K562 (cell line): Measurements from ENCODE around the gene WDR62. TPM values are rescaled to one million over a fixed set of nuclear protein-coding genes. Genes with fewer than 3 reads are reported as not detected.

Experiments used
- HMG20B ChIP-seq: fragments of 250-450 bp; sonication (Bioruptor Pico); IDR thresholded peaks from 2 replicates; pipeline ENCODE4 v1.5.0; 2021; ENCODE audit warnings: mild to moderate bottlenecking
- NR3C1 ChIP-seq: sonication (generic); formaldehyde crosslinking; IDR thresholded peaks from 2 replicates; pipeline ENCODE4 v1.8.1; 2022; ENCODE audit warnings: missing genetic modification reagents
- ZKSCAN3 ChIP-seq: fragments of 250-450 bp; sonication (Bioruptor Pico); IDR thresholded peaks from 2 replicates; pipeline ENCODE4 v1.4.0; 2020
- ZNF57 ChIP-seq: fragments of 450-650 bp; formaldehyde crosslinking; IDR thresholded peaks from 2 replicates; pipeline ENCODE4 v1.4.0; 2020; ENCODE audit warnings: mild to moderate bottlenecking, moderate library complexity
- ZNF695 ChIP-seq: fragments of 450-650 bp; formaldehyde crosslinking; IDR thresholded peaks from 2 replicates; pipeline ENCODE4 v1.4.0; 2020; ENCODE audit warnings: mild to moderate bottlenecking, moderate library complexity
- polyA plus RNA-seq, 8 experiments: library from polyadenylated mRNA; depleted of rRNA in 4 of 8; stranded (reverse) in 5 of 8; unstranded in 3 of 8; fragments of >200 nt; fragmentation: Nextera tagmentation in 2 of 8; fragmentation: Illumina TruSeq in 1 of 8; extraction: Ambion mirVana in 2 of 8; extraction: Trizol in 1 of 8; gene quantifications; 2 replicates each; pipeline versions ENCODE4 v1.2.1 to v1.2.3, GENCODE V29; 2011 to 2014; ENCODE audit warnings: inconsistent platforms in 1 of 8, missing spikeins in 1 of 8
- total RNA-seq, 7 experiments: library from RNA; depleted of rRNA in 6 of 7; stranded (reverse); fragments of >200 nt in 6 of 7; fragmentation: Illumina TruSeq in 2 of 7; extraction: Trizol in 2 of 7; gene quantifications; 2 replicates each; pipeline versions ENCODE4 v1.2.1 to v1.2.3, GENCODE V29; 2011 to 2021; ENCODE audit warnings: low replicate concordance in 1 of 7
- TF ChIP-seq, protein P1 (sequence below): fragments of 200-600 bp; sonication (generic); IDR thresholded peaks from one replicate; pipeline ENCODE4 v1.6.1; 2012; ENCODE audit warnings: mild to moderate bottlenecking, low read depth, low read length, inconsistent platforms
- TF ChIP-seq, protein P2 (sequence below): fragments of 450-650 bp; IDR thresholded peaks from 2 replicates; pipeline ENCODE4 v1.6.1; 2017; ENCODE audit warnings: mild to moderate bottlenecking, moderate library complexity

The WDR62 gene
- total and polyA plus RNA-seq, 9 of the 15 experiments (the other 6 are each of a cell fraction or from before 2014, with no cell fraction given), result 0.35 to 32.8 (median 14.4) TPM

DNA sequence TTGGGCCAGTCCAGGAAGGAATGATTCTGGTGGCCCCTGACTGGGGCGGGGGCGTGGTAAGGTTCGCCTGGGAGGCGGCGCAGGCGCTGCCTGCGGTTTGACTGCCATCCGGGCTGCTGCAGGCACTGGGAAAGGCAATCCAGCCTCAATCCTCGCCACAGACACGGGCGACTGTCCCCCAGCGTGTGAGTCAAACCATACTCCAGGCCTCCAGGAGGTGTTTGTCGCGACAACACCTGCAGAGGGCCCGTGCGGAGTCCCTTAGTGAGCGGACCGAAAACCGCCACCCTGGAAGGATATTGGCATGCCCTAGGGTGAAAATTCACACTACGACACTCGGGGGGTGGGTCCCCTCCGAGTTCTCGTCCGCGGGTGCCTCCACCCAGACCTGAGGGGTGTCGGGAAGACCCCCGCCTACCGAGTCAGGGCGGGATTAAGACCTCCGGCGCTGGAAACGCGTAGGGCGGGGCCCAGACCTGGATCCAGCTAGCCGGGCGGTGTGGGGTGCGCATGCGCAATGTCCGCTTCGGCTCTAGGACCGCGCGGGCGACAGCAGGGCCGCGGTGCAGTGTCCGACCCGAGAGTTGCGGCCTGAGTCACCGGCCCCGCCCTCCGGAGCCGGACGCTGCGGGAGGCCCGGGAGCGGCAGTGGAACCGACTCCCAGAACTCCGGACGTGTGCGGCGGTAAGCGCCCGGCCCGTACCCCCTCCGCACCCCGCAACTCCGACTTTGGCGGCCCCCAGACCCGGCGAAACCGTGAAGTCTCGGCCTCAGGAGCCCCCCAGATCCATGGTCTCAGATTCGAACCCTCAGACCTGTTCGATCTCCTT lies 85.0 kb downstream of the WDR62 start, which contains the start of gene CAPNS1 (continued):
- TF ChIP-seq, protein P1, sequence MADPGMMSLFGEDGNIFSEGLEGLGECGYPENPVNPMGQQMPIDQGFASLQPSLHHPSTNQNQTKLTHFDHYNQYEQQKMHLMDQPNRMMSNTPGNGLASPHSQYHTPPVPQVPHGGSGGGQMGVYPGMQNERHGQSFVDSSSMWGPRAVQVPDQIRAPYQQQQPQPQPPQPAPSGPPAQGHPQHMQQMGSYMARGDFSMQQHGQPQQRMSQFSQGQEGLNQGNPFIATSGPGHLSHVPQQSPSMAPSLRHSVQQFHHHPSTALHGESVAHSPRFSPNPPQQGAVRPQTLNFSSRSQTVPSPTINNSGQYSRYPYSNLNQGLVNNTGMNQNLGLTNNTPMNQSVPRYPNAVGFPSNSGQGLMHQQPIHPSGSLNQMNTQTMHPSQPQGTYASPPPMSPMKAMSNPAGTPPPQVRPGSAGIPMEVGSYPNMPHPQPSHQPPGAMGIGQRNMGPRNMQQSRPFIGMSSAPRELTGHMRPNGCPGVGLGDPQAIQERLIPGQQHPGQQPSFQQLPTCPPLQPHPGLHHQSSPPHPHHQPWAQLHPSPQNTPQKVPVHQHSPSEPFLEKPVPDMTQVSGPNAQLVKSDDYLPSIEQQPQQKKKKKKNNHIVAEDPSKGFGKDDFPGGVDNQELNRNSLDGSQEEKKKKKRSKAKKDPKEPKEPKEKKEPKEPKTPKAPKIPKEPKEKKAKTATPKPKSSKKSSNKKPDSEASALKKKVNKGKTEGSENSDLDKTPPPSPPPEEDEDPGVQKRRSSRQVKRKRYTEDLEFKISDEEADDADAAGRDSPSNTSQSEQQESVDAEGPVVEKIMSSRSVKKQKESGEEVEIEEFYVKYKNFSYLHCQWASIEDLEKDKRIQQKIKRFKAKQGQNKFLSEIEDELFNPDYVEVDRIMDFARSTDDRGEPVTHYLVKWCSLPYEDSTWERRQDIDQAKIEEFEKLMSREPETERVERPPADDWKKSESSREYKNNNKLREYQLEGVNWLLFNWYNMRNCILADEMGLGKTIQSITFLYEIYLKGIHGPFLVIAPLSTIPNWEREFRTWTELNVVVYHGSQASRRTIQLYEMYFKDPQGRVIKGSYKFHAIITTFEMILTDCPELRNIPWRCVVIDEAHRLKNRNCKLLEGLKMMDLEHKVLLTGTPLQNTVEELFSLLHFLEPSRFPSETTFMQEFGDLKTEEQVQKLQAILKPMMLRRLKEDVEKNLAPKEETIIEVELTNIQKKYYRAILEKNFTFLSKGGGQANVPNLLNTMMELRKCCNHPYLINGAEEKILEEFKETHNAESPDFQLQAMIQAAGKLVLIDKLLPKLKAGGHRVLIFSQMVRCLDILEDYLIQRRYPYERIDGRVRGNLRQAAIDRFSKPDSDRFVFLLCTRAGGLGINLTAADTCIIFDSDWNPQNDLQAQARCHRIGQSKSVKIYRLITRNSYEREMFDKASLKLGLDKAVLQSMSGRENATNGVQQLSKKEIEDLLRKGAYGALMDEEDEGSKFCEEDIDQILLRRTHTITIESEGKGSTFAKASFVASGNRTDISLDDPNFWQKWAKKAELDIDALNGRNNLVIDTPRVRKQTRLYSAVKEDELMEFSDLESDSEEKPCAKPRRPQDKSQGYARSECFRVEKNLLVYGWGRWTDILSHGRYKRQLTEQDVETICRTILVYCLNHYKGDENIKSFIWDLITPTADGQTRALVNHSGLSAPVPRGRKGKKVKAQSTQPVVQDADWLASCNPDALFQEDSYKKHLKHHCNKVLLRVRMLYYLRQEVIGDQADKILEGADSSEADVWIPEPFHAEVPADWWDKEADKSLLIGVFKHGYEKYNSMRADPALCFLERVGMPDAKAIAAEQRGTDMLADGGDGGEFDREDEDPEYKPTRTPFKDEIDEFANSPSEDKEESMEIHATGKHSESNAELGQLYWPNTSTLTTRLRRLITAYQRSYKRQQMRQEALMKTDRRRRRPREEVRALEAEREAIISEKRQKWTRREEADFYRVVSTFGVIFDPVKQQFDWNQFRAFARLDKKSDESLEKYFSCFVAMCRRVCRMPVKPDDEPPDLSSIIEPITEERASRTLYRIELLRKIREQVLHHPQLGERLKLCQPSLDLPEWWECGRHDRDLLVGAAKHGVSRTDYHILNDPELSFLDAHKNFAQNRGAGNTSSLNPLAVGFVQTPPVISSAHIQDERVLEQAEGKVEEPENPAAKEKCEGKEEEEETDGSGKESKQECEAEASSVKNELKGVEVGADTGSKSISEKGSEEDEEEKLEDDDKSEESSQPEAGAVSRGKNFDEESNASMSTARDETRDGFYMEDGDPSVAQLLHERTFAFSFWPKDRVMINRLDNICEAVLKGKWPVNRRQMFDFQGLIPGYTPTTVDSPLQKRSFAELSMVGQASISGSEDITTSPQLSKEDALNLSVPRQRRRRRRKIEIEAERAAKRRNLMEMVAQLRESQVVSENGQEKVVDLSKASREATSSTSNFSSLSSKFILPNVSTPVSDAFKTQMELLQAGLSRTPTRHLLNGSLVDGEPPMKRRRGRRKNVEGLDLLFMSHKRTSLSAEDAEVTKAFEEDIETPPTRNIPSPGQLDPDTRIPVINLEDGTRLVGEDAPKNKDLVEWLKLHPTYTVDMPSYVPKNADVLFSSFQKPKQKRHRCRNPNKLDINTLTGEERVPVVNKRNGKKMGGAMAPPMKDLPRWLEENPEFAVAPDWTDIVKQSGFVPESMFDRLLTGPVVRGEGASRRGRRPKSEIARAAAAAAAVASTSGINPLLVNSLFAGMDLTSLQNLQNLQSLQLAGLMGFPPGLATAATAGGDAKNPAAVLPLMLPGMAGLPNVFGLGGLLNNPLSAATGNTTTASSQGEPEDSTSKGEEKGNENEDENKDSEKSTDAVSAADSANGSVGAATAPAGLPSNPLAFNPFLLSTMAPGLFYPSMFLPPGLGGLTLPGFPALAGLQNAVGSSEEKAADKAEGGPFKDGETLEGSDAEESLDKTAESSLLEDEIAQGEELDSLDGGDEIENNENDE, result no peak
- TF ChIP-seq HMG20B (CRISPR knock-in tag), result no peak
- no peak for TF ChIP-seq ZKSCAN3
- no peak for TF ChIP-seq NR3C1 (CRISPR knock-in tag)
- 0 out of 2 replicates have a peak, but pooled peaks have one; percentile 8 for TF ChIP-seq ZNF695 (CRISPR knock-in tag)
- TF ChIP-seq, protein P2, sequence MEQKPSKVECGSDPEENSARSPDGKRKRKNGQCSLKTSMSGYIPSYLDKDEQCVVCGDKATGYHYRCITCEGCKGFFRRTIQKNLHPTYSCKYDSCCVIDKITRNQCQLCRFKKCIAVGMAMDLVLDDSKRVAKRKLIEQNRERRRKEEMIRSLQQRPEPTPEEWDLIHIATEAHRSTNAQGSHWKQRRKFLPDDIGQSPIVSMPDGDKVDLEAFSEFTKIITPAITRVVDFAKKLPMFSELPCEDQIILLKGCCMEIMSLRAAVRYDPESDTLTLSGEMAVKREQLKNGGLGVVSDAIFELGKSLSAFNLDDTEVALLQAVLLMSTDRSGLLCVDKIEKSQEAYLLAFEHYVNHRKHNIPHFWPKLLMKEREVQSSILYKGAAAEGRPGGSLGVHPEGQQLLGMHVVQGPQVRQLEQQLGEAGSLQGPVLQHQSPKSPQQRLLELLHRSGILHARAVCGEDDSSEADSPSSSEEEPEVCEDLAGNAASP, result no peak
- TF ChIP-seq ZNF57 (CRISPR knock-in tag), result no peak
